ENCODE data around the gene SUMO2. TPM values are rescaled to one million over a fixed set of nuclear protein-coding genes. Genes with fewer than 3 reads are reported as not detected.

SUMO2 gene
- total and polyA plus RNA-seq, 2 of the 4 experiments (the other 2 are of a cell fraction): 71.3 to 83.7 TPM

GRCh38 chr17:75231741-75232464 is 49.1 kb upstream of the SUMO2 start:
- H3K56ac ChIP-seq (ENCODE audit: extremely low read depth, insufficient read depth, low read length): no peak overlapping the region
- no peak overlapping the region for H3K4ac ChIP-seq (ENCODE audit: low read depth, low read length)
- no peaks in the 10 kb centered on the region for H3K27me3 ChIP-seq (ENCODE audit: control insufficient read depth, insufficient read depth, low read length)
- H3K27ac ChIP-seq (ENCODE audit: insufficient read depth, low read length): no peak overlapping the region
- intact Hi-C loops (cut with micrococcal nuclease) (no loop called here), dilution Hi-C loops (cut with HindIII; ENCODE audit: low sequenced_read_pairs, unreplicated experiment) (no loop called here), in situ Hi-C loops (cut with MboI; ENCODE audit: low sequenced_read_pairs) (no loop called here)
- ChIA-PET CTCF (interaction anchor here (1.3 kb wide), 1 partner anchor 9 kb away, joined by 5 read pairs; no protein-coding TSS in a partner anchor), POLR2A (ENCODE audit: unreplicated experiment) (no interaction called here)
- 89% methylated on average over 6 of the region's 18 CpGs; no CpG with 5 or more reads in 1 of the 2 experiments for WGBS, 2 experiments (ENCODE audit: extremely low coverage in 2 of 2, insufficient read length in 1 of 2)
- H3K4me3 ChIP-seq (ENCODE audit: insufficient read depth, low read depth, low read length): no peak overlapping the region
- no peak overlapping the region for H3K14ac ChIP-seq (replicated peaks; ENCODE audit: low read depth, low read length)
- H3K23ac ChIP-seq (ENCODE audit: low read depth, low read length): no peak overlapping the region
- H3K79me1 ChIP-seq (ENCODE audit: low read depth in 1 of 2, low read length in 2 of 2): peaks cover 2 to 10% of the 10 kb centered on the region in 2 experiments; a peak in 2 of 4 replicates
- ATAC-seq (ENCODE audit: low read depth) (no peak), DNase-seq (no peak)
- no peak overlapping the region for H2AK9ac ChIP-seq (replicated peaks; ENCODE audit: low read depth, low read length, poor library complexity)
- no peak overlapping the region for H3K18ac ChIP-seq (ENCODE audit: low read depth, low read length)
- TF ChIP-seq FOS (IDR thresholded peaks at IDR 0.05; ENCODE audit: low read depth, low read length): no peak
- no peak for TF ChIP-seq MAZ (IDR thresholded peaks at IDR 0.05; ENCODE audit: borderline replicate concordance, low read depth, low read length)
- no peak for TF ChIP-seq ELK1 (IDR thresholded peaks at IDR 0.05; ENCODE audit: borderline replicate concordance, low read depth, low read length)
- TF ChIP-seq CTCF (conservative IDR thresholded peaks at IDR 0.05; ENCODE audit: low read depth, low read length): no peak
- TF ChIP-seq RCOR1 (IDR thresholded peaks at IDR 0.05; ENCODE audit: insufficient replicate concordance, low read length): no peak
- TF ChIP-seq USF2 (IDR thresholded peaks at IDR 0.05; ENCODE audit: low read depth, low read length): no peak
- TF ChIP-seq MAFK (IDR thresholded peaks at IDR 0.05; ENCODE audit: low read depth, low read length): no peak
- no peak for TF ChIP-seq NFE2L2 (IDR thresholded peaks at IDR 0.05; ENCODE audit: low read depth, low read length)
- TF ChIP-seq RFX5 (IDR thresholded peaks at IDR 0.05; ENCODE audit: low read depth, low read length): no peak
- TF ChIP-seq MXI1 (IDR thresholded peaks at IDR 0.05; ENCODE audit: borderline replicate concordance, low read depth, low read length): no peak
- TF ChIP-seq CEBPB (IDR thresholded peaks at IDR 0.05; ENCODE audit: low read depth, low read length): no peak
- TF ChIP-seq RAD21 (IDR thresholded peaks at IDR 0.05; ENCODE audit: low read length): no peak
- no peak for TF ChIP-seq POLR2A (IDR thresholded peaks at IDR 0.05; ENCODE audit: low read depth, low read length)
- no peak for TF ChIP-seq CHD1 (IDR thresholded peaks at IDR 0.05; ENCODE audit: low read depth, low read length)
- TF ChIP-seq SMC3 (IDR thresholded peaks at IDR 0.05; ENCODE audit: low read depth, low read length): no peak
- TF ChIP-seq BHLHE40 (IDR thresholded peaks at IDR 0.05; ENCODE audit: low read depth, low read length): no peak
- H3K9me1 ChIP-seq (ENCODE audit: insufficient read depth, low read length): no peaks in the 10 kb centered on the region
- H4K5ac ChIP-seq (ENCODE audit: low read depth, low read length): no peak overlapping the region
- H4K8ac ChIP-seq (ENCODE audit: low read depth in 2 of 2, low read length in 2 of 2): no peak overlapping the region
- no peaks in the 10 kb centered on the region for H4K20me1 ChIP-seq (ENCODE audit: insufficient read depth, low read length)
- peaks cover 62% of the 10 kb centered on the region for H3K36me3 ChIP-seq (ENCODE audit: control insufficient read depth, insufficient read depth, low read length)
- H3K9ac ChIP-seq (ENCODE audit: low read depth, low read length): no peak overlapping the region
- H4K91ac ChIP-seq (ENCODE audit: insufficient read depth, low read depth, low read length): no peak overlapping the region
- H3K4me1 ChIP-seq (ENCODE audit: control insufficient read depth, insufficient read depth, low read length): no peaks in the 10 kb centered on the region
- no peak overlapping the region for H2BK15ac ChIP-seq (ENCODE audit: low read depth, low read length)
- H2AK5ac ChIP-seq (ENCODE audit: low read depth, low read length): no peak overlapping the region
- no TSS peak for BruUV-seq (replicated peaks)
- H2AFZ ChIP-seq (replicated peaks; ENCODE audit: low read length, poor library complexity): no peak overlapping the region
- H2BK5ac ChIP-seq (ENCODE audit: low read depth, low read length, poor library complexity, severe bottlenecking): no peak overlapping the region
- H3K4me2 ChIP-seq (ENCODE audit: low read depth, low read length): no peak overlapping the region
- no peak overlapping the region for H2BK20ac ChIP-seq (ENCODE audit: low read depth, low read length)
- no peaks in the 10 kb centered on the region for H3K9me3 ChIP-seq (ENCODE audit: control insufficient read depth, insufficient read depth, low read length)
- no peak overlapping the region for H2BK120ac ChIP-seq (ENCODE audit: low read depth, low read length)

All from IMR-90 (cell line).